GM12878 (cell line): ENCODE data around the gene NUBPL. TPM values are rescaled to one million over a fixed set of nuclear protein-coding genes. Genes with fewer than 3 reads are reported as not detected.

Experiments used
- ATAC-seq: fragments of 200-7000 bp; cut with Tn5 transposase; 3 replicates; pipeline ENCODE4 v1.9.1; 2020; ENCODE audit warnings: mild to moderate bottlenecking, moderate library complexity
- BruUV-seq: library from RNA; stranded (reverse); fragments of 400-500 nt; replicated peaks from 2 replicates; lab custom pipeline; 2021; lab: Mats Ljungman, UMichigan
- CTCF ChIA-PET: fragments of 300-600 bp; sonication (Branson Sonifier 250); formaldehyde crosslinking; extraction: SDS; loops from one replicate; lab custom pipeline; 2021; ENCODE audit warnings: inconsistent platforms; lab: Yijun Ruan, JAX
- POLR2A ChIA-PET: fragments of 350-600 bp; formaldehyde crosslinking; extraction: SDS; loops from one replicate; lab custom pipeline; 2021; ENCODE audit warnings: inconsistent platforms; lab: Charles Lee
- RAD21 ChIA-PET: fragments of 300-600 bp; sonication (Branson Sonifier 250); formaldehyde crosslinking; loops from one replicate; lab custom pipeline; 2023; ENCODE audit warnings: antibody characterized with exemption; ENCODE audit not compliant: unreplicated experiment; lab: Charles Lee
- SMC1A ChIA-PET: fragments of 300-600 bp; sonication (Branson Sonifier 250); formaldehyde crosslinking; loops from one replicate; lab custom pipeline; 2023; ENCODE audit not compliant: unreplicated experiment, uncharacterized antibody; lab: Charles Lee
- DNase-seq: peaks from one replicate; pipeline ENCODE4 v3.0.0-alpha.2; 2011; ENCODE audit warnings: low read depth, low spot score
- FAIRE-seq: peaks from 3 replicates; lab custom pipeline; 2011; peaks lifted over from hg19 to GRCh38; lab: Jason Lieb, UNC
- H2AFZ ChIP-seq: 2 replicates; pipeline ENCODE4 v1.6.0; 2011; ENCODE audit warnings: low read depth, low read length, control low read depth; ENCODE audit not compliant: control insufficient read depth
- H3K27ac ChIP-seq: 2 replicates; pipeline ENCODE4 v1.5.1; 2011; ENCODE audit warnings: control low read depth; ENCODE audit not compliant: control insufficient read depth, insufficient read depth
- H3K27me3 ChIP-seq, 2 experiments: replicated peaks in 1 of 2; 2 replicates each; pipeline versions ENCODE4 v1.6.0 to v1.6.1; 2011; ENCODE audit warnings: low read length in 1 of 2; ENCODE audit not compliant: control insufficient read depth in 2 of 2, insufficient read depth in 2 of 2
- H3K36me3 ChIP-seq, 2 experiments: 2 replicates each; pipeline ENCODE4 v1.5.1; 2011; ENCODE audit warnings: low read length in 1 of 2; ENCODE audit not compliant: control insufficient read depth in 2 of 2, insufficient read depth in 2 of 2
- H3K4me1 ChIP-seq: 2 replicates; pipeline ENCODE4 v1.6.1; 2011; ENCODE audit warnings: mild to moderate bottlenecking, low read length, moderate library complexity, mixed read lengths; ENCODE audit not compliant: control insufficient read depth, insufficient read depth
- H3K4me2 ChIP-seq: 2 replicates; pipeline ENCODE4 v1.6.0; 2011; ENCODE audit warnings: control low read depth; ENCODE audit not compliant: control insufficient read depth, insufficient read depth
- H3K4me3 ChIP-seq: fragments of 200-600 bp; sonication (generic); 2 replicates; pipeline ENCODE4 v1.5.1; 2016
- H3K79me2 ChIP-seq: 2 replicates; pipeline ENCODE4 v1.6.0; 2011; ENCODE audit warnings: low read length; ENCODE audit not compliant: control insufficient read depth, insufficient read depth
- H3K9ac ChIP-seq: 2 replicates; pipeline ENCODE4 v1.8.0; 2011; ENCODE audit warnings: low read length, control low read depth, mixed read lengths; ENCODE audit not compliant: control insufficient read depth, insufficient read depth
- H3K9me3 ChIP-seq: replicated peaks from 3 replicates; pipeline ENCODE4 v1.5.1; 2011; ENCODE audit warnings: mild to moderate bottlenecking, low read length; ENCODE audit not compliant: control insufficient read depth, insufficient read depth
- H4K20me1 ChIP-seq: 2 replicates; pipeline ENCODE4 v1.6.0; 2011; ENCODE audit not compliant: control insufficient read depth, insufficient read depth
- FOS ChIP-seq: IDR thresholded peaks from 3 replicates; pipeline ENCODE4 v1.6.1; 2011; ENCODE audit warnings: borderline replicate concordance; ENCODE audit not compliant: insufficient read length; ENCODE audit errors: extremely low read depth
- GATAD2B ChIP-seq: fragments of 450-650 bp; conservative IDR thresholded peaks from 2 replicates; pipeline ENCODE4 v1.6.1; 2017; ENCODE audit warnings: low read depth, mild to moderate bottlenecking, moderate library complexity
- HDAC2 ChIP-seq: fragments of 200-600 bp; sonication (generic); IDR thresholded peaks from 2 replicates; pipeline ENCODE4 v1.6.1; 2017
- IKZF1 ChIP-seq: fragments of 450-650 bp; conservative IDR thresholded peaks from 2 replicates; pipeline ENCODE4 v1.6.1; 2017; ENCODE audit warnings: antibody characterized with exemption, mild to moderate bottlenecking
- KDM1A ChIP-seq: fragments of 200-600 bp; sonication (generic); IDR thresholded peaks from 2 replicates; pipeline ENCODE4 v1.6.1; 2016; ENCODE audit warnings: borderline replicate concordance
- NR2F1 ChIP-seq: fragments of 450-650 bp; conservative IDR thresholded peaks from 2 replicates; pipeline ENCODE4 v1.6.1; 2017; ENCODE audit warnings: mild to moderate bottlenecking
- NRF1 ChIP-seq: conservative IDR thresholded peaks from 2 replicates; pipeline ENCODE4 v1.6.1; 2011; ENCODE audit warnings: mild to moderate bottlenecking, low read depth, low read length, improper control_type of control experiment
- PAX5 ChIP-seq: IDR thresholded peaks from 2 replicates; pipeline ENCODE4 v1.6.1; 2011; ENCODE audit warnings: low read depth, low read length, borderline replicate concordance
- PAX8 ChIP-seq: fragments of 450-650 bp; IDR thresholded peaks from 2 replicates; pipeline ENCODE4 v1.6.1; 2017; ENCODE audit warnings: mild to moderate bottlenecking, moderate library complexity
- POLR2A ChIP-seq: IDR thresholded peaks from 2 replicates; pipeline ENCODE4 v1.6.1; 2011; ENCODE audit warnings: low read depth, mild to moderate bottlenecking, low read length
- SIN3A ChIP-seq: IDR thresholded peaks from 2 replicates; pipeline ENCODE4 v1.6.1; 2012; ENCODE audit warnings: low read depth, low read length, improper control_type of control experiment
- SMC3 ChIP-seq: IDR thresholded peaks from 2 replicates; pipeline ENCODE4 v1.6.1; 2011; ENCODE audit warnings: low read length, improper control_type of control experiment, borderline replicate concordance
- SREBF1 ChIP-seq: IDR thresholded peaks from 2 replicates; pipeline ENCODE4 v1.6.1; 2012; ENCODE audit warnings: mild to moderate bottlenecking, low read length
- ZBED1 ChIP-seq: IDR thresholded peaks from 2 replicates; pipeline ENCODE4 v1.6.1; 2016; ENCODE audit warnings: borderline replicate concordance
- WGBS: methylation state at CpG from one replicate; pipeline ENCODE4 v1.1.6; 2016; ENCODE audit warnings: low lambda C conversion rate; ENCODE audit not compliant: insufficient replicate concordance, insufficient coverage; ENCODE audit errors: missing lambda C conversion rate; 5-methylcytosine and 5-hydroxymethylcytosine counted together
- in situ Hi-C: fragments of 300-500 bp; cut with MboI; formaldehyde crosslinking; loops from 9 replicates; pipeline ENCODE4 v1.14.3; 2018; ENCODE audit warnings: mixed read lengths
- intact Hi-C: fragments of 100-400 bp; cut with micrococcal nuclease; formaldehyde crosslinking; loops from one replicate; pipeline ENCODE4 v1.14.2; 2022; ENCODE audit not compliant: unreplicated experiment
- polyA plus RNA-seq, 11 experiments: library from polyadenylated mRNA; depleted of rRNA in 4 of 11; unstranded in 6 of 11; stranded (reverse) in 5 of 11; fragments of >200 nt; fragmentation: Nextera tagmentation in 4 of 11; fragmentation: Illumina TruSeq in 1 of 11; extraction: Ambion mirVana in 4 of 11; extraction: Trizol in 1 of 11; gene quantifications; 1 replicate in 1 of 11; 2 replicates in 10 of 11; pipeline versions ENCODE4 v1.2.1 to v1.2.3, GENCODE V29; 2011 to 2016; ENCODE audit warnings: inconsistent platforms in 2 of 11, missing spikeins in 2 of 11, low read depth in 1 of 11
- total RNA-seq, 4 experiments: library from RNA; depleted of rRNA in 3 of 4; stranded (reverse); fragments of >200 nt in 3 of 4; fragmentation: Illumina TruSeq in 1 of 4; extraction: Trizol in 1 of 4; gene quantifications; 2 replicates each; pipeline versions ENCODE4 v1.2.1 to v1.2.3, GENCODE V29; 2013 to 2021
- TF ChIP-seq, protein P1 (sequence below): IDR thresholded peaks from 2 replicates; pipeline ENCODE4 v1.6.1; 2012; ENCODE audit warnings: low read depth, low read length, improper control_type of control experiment
- TF ChIP-seq, protein P2 (sequence below): fragments of 450-650 bp; IDR thresholded peaks from 2 replicates; pipeline ENCODE4 v1.6.1; 2017; ENCODE audit warnings: mild to moderate bottlenecking
- TF ChIP-seq, protein P3 (sequence below): fragments of 450-650 bp; IDR thresholded peaks from 2 replicates; pipeline ENCODE4 v1.6.1; 2017; ENCODE audit warnings: borderline replicate concordance
- TF ChIP-seq, protein P4 (sequence below): fragments of 450-650 bp; formaldehyde crosslinking; IDR thresholded peaks from 2 replicates; pipeline ENCODE4 v1.5.0; 2022; ENCODE audit warnings: mild to moderate bottlenecking, missing genetic modification characterization

The NUBPL gene
- total and polyA plus RNA-seq, 10 of the 15 experiments (the other 5 are each of a cell fraction or from before 2014, with no cell fraction given), result 3.4 to 11.6 (median 8.1) TPM

DNA sequence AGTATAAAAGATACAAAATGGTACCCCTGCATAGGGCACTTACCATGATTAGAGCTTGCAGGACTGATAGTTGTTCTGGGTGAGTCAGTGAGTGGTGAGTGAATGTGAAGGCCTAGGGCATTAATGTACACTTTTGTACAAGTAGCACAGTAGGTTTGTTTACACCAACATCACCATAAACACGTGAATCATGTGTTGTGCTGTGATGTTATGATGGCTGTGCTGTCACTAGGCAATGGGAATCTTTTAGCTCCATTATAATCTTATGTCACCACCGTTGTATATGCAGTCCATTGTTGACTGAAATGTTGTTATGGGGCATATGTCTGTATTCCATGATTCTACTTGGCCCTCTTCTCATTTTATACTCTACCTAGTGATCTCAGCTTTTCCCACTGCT lies 11.8 kb downstream of the NUBPL start (continued):
- TF ChIP-seq, protein P1, sequence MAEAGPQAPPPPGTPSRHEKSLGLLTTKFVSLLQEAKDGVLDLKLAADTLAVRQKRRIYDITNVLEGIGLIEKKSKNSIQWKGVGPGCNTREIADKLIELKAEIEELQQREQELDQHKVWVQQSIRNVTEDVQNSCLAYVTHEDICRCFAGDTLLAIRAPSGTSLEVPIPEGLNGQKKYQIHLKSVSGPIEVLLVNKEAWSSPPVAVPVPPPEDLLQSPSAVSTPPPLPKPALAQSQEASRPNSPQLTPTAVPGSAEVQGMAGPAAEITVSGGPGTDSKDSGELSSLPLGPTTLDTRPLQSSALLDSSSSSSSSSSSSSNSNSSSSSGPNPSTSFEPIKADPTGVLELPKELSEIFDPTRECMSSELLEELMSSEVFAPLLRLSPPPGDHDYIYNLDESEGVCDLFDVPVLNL, result no peak
- no peak for TF ChIP-seq NR2F1
- TF ChIP-seq GATAD2B, result no peak
- no peak for TF ChIP-seq NRF1
- no peak for TF ChIP-seq SMC3
- no peak for TF ChIP-seq SREBF1

DNA sequence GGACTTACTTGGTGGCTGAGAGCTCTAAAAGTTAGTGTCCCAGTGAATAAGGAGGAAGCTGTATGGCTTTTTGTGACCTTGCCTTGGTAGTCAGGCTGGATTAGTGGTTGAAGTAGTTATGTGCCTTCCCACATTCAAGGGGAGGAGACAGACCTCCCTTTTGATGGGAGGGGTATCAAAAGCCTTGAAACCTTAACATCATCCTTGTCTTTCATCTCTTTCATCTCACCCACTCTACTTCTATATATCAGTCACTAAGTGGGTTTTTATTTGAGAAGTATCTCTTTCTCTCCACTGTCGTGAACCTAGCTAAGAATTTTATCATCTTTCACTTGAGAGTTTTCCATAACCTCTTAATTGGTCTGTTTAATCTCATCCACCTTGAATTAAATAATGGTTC lies 15.7 kb downstream of the NUBPL start:
- no peaks in the 10 kb centered on the region; a peak in 1 of 4 replicates for H3K36me3 ChIP-seq
- H3K27ac ChIP-seq, result no peak overlapping the region
- RAD21 ChIA-PET, result no interaction called here
- H4K20me1 ChIP-seq, result no peaks in the 10 kb centered on the region
- H3K9me3 ChIP-seq, result no peaks in the 10 kb centered on the region
- intact Hi-C loops (no loop called here), in situ Hi-C loops (no loop called here)
- no peak overlapping the region for H3K4me2 ChIP-seq
- H2AFZ ChIP-seq, result no peak overlapping the region
- no TSS peak for BruUV-seq
- no peaks in the 10 kb centered on the region for H3K4me1 ChIP-seq
- ATAC-seq (no peak), FAIRE-seq (no peak), DNase-seq (no peak)
- H3K4me3 ChIP-seq, result no peak overlapping the region
- CTCF ChIA-PET, result interaction anchor here (0.6 to 1.3 kb wide), 2 partner anchors 14 to 39 kb away, joined by 3 read pairs; no protein-coding TSS in a partner anchor
- POLR2A ChIA-PET, result no interaction called here
- H3K9ac ChIP-seq, result no peak overlapping the region
- H3K27me3 ChIP-seq, result no peaks in the 10 kb centered on the region
- 100% methylated on average over 1 of the region's 1 CpG for WGBS
- no peak for TF ChIP-seq ZBED1
- no peak for TF ChIP-seq SIN3A
- TF ChIP-seq, protein P2, sequence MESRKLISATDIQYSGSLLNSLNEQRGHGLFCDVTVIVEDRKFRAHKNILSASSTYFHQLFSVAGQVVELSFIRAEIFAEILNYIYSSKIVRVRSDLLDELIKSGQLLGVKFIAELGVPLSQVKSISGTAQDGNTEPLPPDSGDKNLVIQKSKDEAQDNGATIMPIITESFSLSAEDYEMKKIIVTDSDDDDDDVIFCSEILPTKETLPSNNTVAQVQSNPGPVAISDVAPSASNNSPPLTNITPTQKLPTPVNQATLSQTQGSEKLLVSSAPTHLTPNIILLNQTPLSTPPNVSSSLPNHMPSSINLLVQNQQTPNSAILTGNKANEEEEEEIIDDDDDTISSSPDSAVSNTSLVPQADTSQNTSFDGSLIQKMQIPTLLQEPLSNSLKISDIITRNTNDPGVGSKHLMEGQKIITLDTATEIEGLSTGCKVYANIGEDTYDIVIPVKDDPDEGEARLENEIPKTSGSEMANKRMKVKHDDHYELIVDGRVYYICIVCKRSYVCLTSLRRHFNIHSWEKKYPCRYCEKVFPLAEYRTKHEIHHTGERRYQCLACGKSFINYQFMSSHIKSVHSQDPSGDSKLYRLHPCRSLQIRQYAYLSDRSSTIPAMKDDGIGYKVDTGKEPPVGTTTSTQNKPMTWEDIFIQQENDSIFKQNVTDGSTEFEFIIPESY, result no peak
- TF ChIP-seq PAX5, result no peak
- TF ChIP-seq, protein P3, sequence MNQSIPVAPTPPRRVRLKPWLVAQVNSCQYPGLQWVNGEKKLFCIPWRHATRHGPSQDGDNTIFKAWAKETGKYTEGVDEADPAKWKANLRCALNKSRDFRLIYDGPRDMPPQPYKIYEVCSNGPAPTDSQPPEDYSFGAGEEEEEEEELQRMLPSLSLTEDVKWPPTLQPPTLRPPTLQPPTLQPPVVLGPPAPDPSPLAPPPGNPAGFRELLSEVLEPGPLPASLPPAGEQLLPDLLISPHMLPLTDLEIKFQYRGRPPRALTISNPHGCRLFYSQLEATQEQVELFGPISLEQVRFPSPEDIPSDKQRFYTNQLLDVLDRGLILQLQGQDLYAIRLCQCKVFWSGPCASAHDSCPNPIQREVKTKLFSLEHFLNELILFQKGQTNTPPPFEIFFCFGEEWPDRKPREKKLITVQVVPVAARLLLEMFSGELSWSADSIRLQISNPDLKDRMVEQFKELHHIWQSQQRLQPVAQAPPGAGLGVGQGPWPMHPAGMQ, result no peak
- no peak for TF ChIP-seq PAX8
- TF ChIP-seq HDAC2, result no peak
- TF ChIP-seq, protein P4, sequence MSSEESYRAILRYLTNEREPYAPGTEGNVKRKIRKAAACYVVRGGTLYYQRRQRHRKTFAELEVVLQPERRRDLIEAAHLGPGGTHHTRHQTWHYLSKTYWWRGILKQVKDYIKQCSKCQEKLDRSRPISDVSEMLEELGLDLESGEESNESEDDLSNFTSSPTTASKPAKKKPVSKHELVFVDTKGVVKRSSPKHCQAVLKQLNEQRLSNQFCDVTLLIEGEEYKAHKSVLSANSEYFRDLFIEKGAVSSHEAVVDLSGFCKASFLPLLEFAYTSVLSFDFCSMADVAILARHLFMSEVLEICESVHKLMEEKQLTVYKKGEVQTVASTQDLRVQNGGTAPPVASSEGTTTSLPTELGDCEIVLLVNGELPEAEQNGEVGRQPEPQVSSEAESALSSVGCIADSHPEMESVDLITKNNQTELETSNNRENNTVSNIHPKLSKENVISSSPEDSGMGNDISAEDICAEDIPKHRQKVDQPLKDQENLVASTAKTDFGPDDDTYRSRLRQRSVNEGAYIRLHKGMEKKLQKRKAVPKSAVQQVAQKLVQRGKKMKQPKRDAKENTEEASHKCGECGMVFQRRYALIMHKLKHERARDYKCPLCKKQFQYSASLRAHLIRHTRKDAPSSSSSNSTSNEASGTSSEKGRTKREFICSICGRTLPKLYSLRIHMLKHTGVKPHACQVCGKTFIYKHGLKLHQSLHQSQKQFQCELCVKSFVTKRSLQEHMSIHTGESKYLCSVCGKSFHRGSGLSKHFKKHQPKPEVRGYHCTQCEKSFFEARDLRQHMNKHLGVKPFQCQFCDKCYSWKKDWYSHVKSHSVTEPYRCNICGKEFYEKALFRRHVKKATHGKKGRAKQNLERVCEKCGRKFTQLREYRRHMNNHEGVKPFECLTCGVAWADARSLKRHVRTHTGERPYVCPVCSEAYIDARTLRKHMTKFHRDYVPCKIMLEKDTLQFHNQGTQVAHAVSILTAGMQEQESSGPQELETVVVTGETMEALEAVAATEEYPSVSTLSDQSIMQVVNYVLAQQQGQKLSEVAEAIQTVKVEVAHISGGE, result no peak
- no peak for TF ChIP-seq POLR2A
- no peak for TF ChIP-seq IKZF1
- no peak for TF ChIP-seq FOS
- TF ChIP-seq KDM1A, result no peak
- SMC1A ChIA-PET, result interaction anchor here (1.3 kb wide), 1 partner anchor 12 kb away, joined by 4 read pairs; no protein-coding TSS in a partner anchor
- no peaks in the 10 kb centered on the region for H3K79me2 ChIP-seq
